NK-92 (cell line): Measurements from ENCODE around the gene RLN1.
"Not testable (repeated sequence)": the region's sequence is repeated elsewhere in the genome, so short reads cannot be mapped to it uniquely, and the experiment has no call there.

Source experiments
- DNase-seq: peaks from one replicate; lab custom pipeline; 2025; ENCODE audit not compliant: unreplicated experiment; lab: John Stamatoyannopoulos, UW

Gene RLN1

GRCh38 chr9:5326187-5326586 lies 13.5 kb downstream of the RLN1 start:
- no peak for DNase-seq

GRCh38 chr9:5321601-5322000 lies 18.1 kb downstream of the RLN1 start:
- not testable (repeated sequence) for DNase-seq

GRCh38 chr9:5321058-5321457 lies 18.6 kb downstream of the RLN1 start:
- no peak for DNase-seq

GRCh38 chr9:5316406-5316805 lies 23.3 kb downstream of the RLN1 start:
- not testable (repeated sequence) for DNase-seq

- DNase-seq, result no peak
Observed at GRCh38 chr9:5315187-5315923, 24.3 kb downstream of the RLN1 start.

- DNase-seq, result no peak
Observed at GRCh38 chr9:5310851-5311250, 28.8 kb downstream of the RLN1 start.

GRCh38 chr9:5305741-5306140 lies 33.9 kb downstream of the RLN1 start:
- no peak for DNase-seq

GRCh38 chr9:5303840-5304795 lies 35.6 kb downstream of the RLN1 start, which contains the start of gene RLN2:
Gene RLN2 (minus strand): TSS chr9:5304716. CDS start chr9:5304580, 136 bp downstream.
- not testable (repeated sequence) for DNase-seq

GRCh38 chr9:5301544-5301943 lies 38.1 kb downstream of the RLN1 start:
- DNase-seq, result no peak

- DNase-seq, result no peak
Observed at GRCh38 chr9:5292141-5292540, 47.5 kb downstream of the RLN1 start.

GRCh38 chr9:5288591-5288990 lies 51.1 kb downstream of the RLN1 start:
- no peak for DNase-seq

GRCh38 chr9:5286262-5286661 lies 53.4 kb downstream of the RLN1 start:
- no peak for DNase-seq
